Measurements from ENCODE around the gene SDHA.

DNA sequence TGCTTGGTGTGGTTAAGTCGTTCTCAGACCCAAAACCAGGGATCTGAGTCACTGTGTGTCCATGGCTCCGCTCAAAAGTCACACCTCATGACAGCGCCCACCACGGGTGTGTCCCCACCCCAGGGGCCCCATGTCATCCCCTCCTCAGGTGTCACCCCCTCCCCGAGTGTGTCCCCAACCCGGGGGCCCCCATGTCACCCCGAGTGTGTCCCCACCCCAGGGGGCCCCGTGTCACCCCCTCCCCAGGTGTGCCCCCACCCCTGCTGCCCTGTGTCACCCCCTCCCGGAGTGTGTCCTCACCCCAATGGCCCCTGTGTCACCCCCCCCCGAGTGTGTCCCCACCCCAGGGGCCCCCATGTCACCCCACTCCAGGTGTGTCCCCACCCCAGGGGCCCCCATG lies 21.8 kb upstream of the SDHA start:
- TF ChIP-seq, protein P1, sequence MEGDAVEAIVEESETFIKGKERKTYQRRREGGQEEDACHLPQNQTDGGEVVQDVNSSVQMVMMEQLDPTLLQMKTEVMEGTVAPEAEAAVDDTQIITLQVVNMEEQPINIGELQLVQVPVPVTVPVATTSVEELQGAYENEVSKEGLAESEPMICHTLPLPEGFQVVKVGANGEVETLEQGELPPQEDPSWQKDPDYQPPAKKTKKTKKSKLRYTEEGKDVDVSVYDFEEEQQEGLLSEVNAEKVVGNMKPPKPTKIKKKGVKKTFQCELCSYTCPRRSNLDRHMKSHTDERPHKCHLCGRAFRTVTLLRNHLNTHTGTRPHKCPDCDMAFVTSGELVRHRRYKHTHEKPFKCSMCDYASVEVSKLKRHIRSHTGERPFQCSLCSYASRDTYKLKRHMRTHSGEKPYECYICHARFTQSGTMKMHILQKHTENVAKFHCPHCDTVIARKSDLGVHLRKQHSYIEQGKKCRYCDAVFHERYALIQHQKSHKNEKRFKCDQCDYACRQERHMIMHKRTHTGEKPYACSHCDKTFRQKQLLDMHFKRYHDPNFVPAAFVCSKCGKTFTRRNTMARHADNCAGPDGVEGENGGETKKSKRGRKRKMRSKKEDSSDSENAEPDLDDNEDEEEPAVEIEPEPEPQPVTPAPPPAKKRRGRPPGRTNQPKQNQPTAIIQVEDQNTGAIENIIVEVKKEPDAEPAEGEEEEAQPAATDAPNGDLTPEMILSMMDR (IDR thresholded peaks at IDR 0.05) = no peak
- no peak for TF ChIP-seq ZFX (IDR thresholded peaks at IDR 0.05; ENCODE audit: borderline replicate concordance)

Data from 22Rv1 (cell line).